Gastrocnemius medialis (tissue), 4 donors: Measurements from ENCODE around the gene LYSMD4. TPM values are rescaled to one million over a fixed set of nuclear protein-coding genes. Genes with fewer than 3 reads are reported as not detected.

ENCODE experiments used
- ATAC-seq, 2 donors: fragments of 150-250 bp; one replicate each; pipeline ENCODE4 v1.9.1; 2016
- DNase-seq, 2 donors: peaks; one replicate each; pipeline ENCODE4 v3.0.0-alpha.2; 2019
- H3K27ac ChIP-seq, 4 donors: fragments of 200-600 bp; sonication (generic); 1 replicate in 1 of 4; 2 replicates in 3 of 4; pipeline ENCODE4 v1.5.1; 2016 to 2018; ENCODE audit warnings: mild to moderate bottlenecking in 2 of 4, moderate library complexity in 1 of 4
- H3K27me3 ChIP-seq, 3 donors: fragments of 200-600 bp; sonication (generic) in 2 of 3; 1 replicate in 1 of 3; 2 replicates in 2 of 3; pipeline versions ENCODE4 v1.5.1 to v1.6.0; 2016 to 2019; ENCODE audit warnings: mild to moderate bottlenecking in 1 of 3, moderate library complexity in 1 of 3
- H3K36me3 ChIP-seq, 2 donors: fragments of 200-600 bp; sonication (generic) in 1 of 2; one replicate each; pipeline ENCODE4 v1.5.1; 2017 to 2018
- H3K4me1 ChIP-seq, 2 donors: fragments of 200-600 bp; sonication (generic) in 1 of 2; one replicate each; pipeline ENCODE4 v1.5.1; 2016 to 2017; ENCODE audit warnings: mild to moderate bottlenecking in 2 of 2
- H3K4me3 ChIP-seq, 4 donors: fragments of 200-600 bp; sonication (generic) in 3 of 4; 1 replicate in 1 of 4; 2 replicates in 3 of 4; pipeline ENCODE4 v1.5.1; 2016 to 2019; ENCODE audit warnings: mild to moderate bottlenecking in 2 of 4
- H3K9me3 ChIP-seq, 3 donors: fragments of 200-600 bp; sonication (generic) in 2 of 3; 1 replicate in 1 of 3; 2 replicates in 2 of 3; pipeline ENCODE4 v1.5.1; 2016 to 2019
- CTCF ChIP-seq, 5 experiments: fragments of 450-650 bp in 3 of 5; fragments of 200-600 bp in 2 of 5; sonication (generic) in 2 of 5; IDR thresholded peaks in 4 of 5; conservative IDR thresholded peaks in 1 of 5; 1 replicate in 4 of 5; 2 replicates in 1 of 5; pipeline ENCODE4 v1.5.1; 2016 to 2019; ENCODE audit warnings: antibody characterized with exemption in 5 of 5, mild to moderate bottlenecking in 3 of 5, moderate library complexity in 3 of 5
- POLR2A ChIP-seq, 2 donors: fragments of 450-650 bp; IDR thresholded peaks; one replicate each; pipeline ENCODE4 v1.6.1; 2017; ENCODE audit warnings: antibody characterized with exemption in 2 of 2, mild to moderate bottlenecking in 2 of 2, moderate library complexity in 2 of 2
- in situ Hi-C, 4 donors: fragments of 200-750 bp; cut with MboI; loops; one replicate each; pipeline versions ENCODE4 v1.15.0 to v1.8.0; 2017; ENCODE audit warnings: low sequenced_read_pairs in 4 of 4
- intact Hi-C: fragments of 100-400 bp; cut with DNase I; formaldehyde crosslinking; loops from one replicate; pipeline ENCODE4 v1.15.1; 2023; ENCODE audit warnings: low total_unique reads
- total RNA-seq, 4 donors: library from RNA; depleted of rRNA; stranded (reverse); fragments of >200 nt; gene quantifications; one replicate each; pipeline versions ENCODE4 v1.1.0 to v1.2.3, GENCODE V29; 2016

The LYSMD4 gene
- total RNA-seq, 4 donors from 2014 or later, result 5.1 to 15.8 (median 11.9) TPM

GRCh38 chr15:99732751-99733267 lies 428 bp downstream of the LYSMD4 start:
- intact Hi-C loops, result loop anchor here (2.0 to 10.0 kb wide), 5 partner anchors 14 to 608 kb away; partner anchors contain the start of gene MEF2A
- H3K4me3 ChIP-seq, result peak overlapping the region; percentile 76 to 98 (median 84)
- no peaks in the 10 kb centered on the region for H3K36me3 ChIP-seq
- TF ChIP-seq POLR2A (IDR thresholded peaks at IDR 0.05) (no peak), CTCF (IDR thresholded peaks at IDR 0.05 in 4 of 5, conservative IDR thresholded peaks at IDR 0.05 in 1 of 5) (no peak)
- H3K27ac ChIP-seq, result peak overlapping the region; percentile 85 to 94 (median 90)
- DNase-seq (peak in 1 of 2 donors; percentile 48), ATAC-seq (peak; percentile 41 to 47)
- no peaks in the 10 kb centered on the region for H3K27me3 ChIP-seq
- peaks cover 33 to 39% of the 10 kb centered on the region in 2 donors for H3K4me1 ChIP-seq
- H3K9me3 ChIP-seq, result no peaks in the 10 kb centered on the region
- in situ Hi-C loops, result loop anchor here in 2 of 4 donors (25.0 kb wide), 1 partner anchor 621 kb away; the partner anchor contains the start of gene SYNM (in 2 of the 2)

GRCh38 chr15:99732124-99732750 lies 1.0 kb downstream of the LYSMD4 start:
- H3K9me3 ChIP-seq, result no peaks in the 10 kb centered on the region
- H3K27me3 ChIP-seq, result no peaks in the 10 kb centered on the region
- no peak for DNase-seq
- H3K4me3 ChIP-seq, result peak overlapping the region; percentile 76 to 98 (median 84)
- no peak for TF ChIP-seq POLR2A (IDR thresholded peaks at IDR 0.05)
- no peak for TF ChIP-seq CTCF (IDR thresholded peaks at IDR 0.05 in 4 of 5, conservative IDR thresholded peaks at IDR 0.05 in 1 of 5)
- peak overlapping the region; percentile 85 to 94 (median 90) for H3K27ac ChIP-seq
- intact Hi-C loops, result loop anchor here (2.0 to 10.0 kb wide), 5 partner anchors 13 to 607 kb away; partner anchors contain the start of gene MEF2A
- no peaks in the 10 kb centered on the region for H3K36me3 ChIP-seq
- H3K4me1 ChIP-seq, result peaks cover 38 to 45% of the 10 kb centered on the region in 2 donors
- ATAC-seq, result peak; percentile 28 to 39
- in situ Hi-C loops, result loop anchor here in 2 of 4 donors (25.0 kb wide), 1 partner anchor 620 kb away; the partner anchor contains the start of gene SYNM (in 2 of the 2)

GRCh38 chr15:99731336-99732123 lies 1.7 kb downstream of the LYSMD4 start:
- Histone ChIP-seq H3K27me3 (no peaks in the 10 kb centered on the region), H3K9me3 (no peaks in the 10 kb centered on the region), H3K36me3 (no peaks in the 10 kb centered on the region), H3K27ac (peak overlapping the region; percentile 85 to 94 (median 90)), H3K4me3 (peak overlapping the region in 3 of 4 donors; percentile 76 to 98 (median 78)), H3K4me1 (peaks cover 38 to 46% of the 10 kb centered on the region in 2 donors)
- ATAC-seq, result no peak
- DNase-seq, result no peak
- TF ChIP-seq CTCF (IDR thresholded peaks at IDR 0.05 in 4 of 5, conservative IDR thresholded peaks at IDR 0.05 in 1 of 5) (no peak), POLR2A (IDR thresholded peaks at IDR 0.05) (no peak)
- in situ Hi-C loops, result loop anchor here in 2 of 4 donors (25.0 kb wide), 1 partner anchor 619 kb away; the partner anchor contains the start of gene SYNM (in 2 of the 2)
- intact Hi-C loops, result loop anchor here (2.0 to 10.0 kb wide), 5 partner anchors 13 to 607 kb away; partner anchors contain the start of gene MEF2A

- no peak for DNase-seq
- intact Hi-C loops, result loop anchor here (5.0 to 10.0 kb wide), 2 partner anchors 163 to 605 kb away; partner anchors contain the start of gene MEF2A
- no peak overlapping the region for H3K4me3 ChIP-seq
- in situ Hi-C loops, result loop anchor here in 2 of 4 donors (25.0 kb wide), 1 partner anchor 618 kb away; the partner anchor contains the start of gene SYNM (in 2 of the 2)
- H3K4me1 ChIP-seq, result peaks cover 38 to 46% of the 10 kb centered on the region in 2 donors
- H3K27me3 ChIP-seq, result no peaks in the 10 kb centered on the region
- ATAC-seq, result no peak
- TF ChIP-seq POLR2A (IDR thresholded peaks at IDR 0.05) (no peak), CTCF (IDR thresholded peaks at IDR 0.05 in 4 of 5, conservative IDR thresholded peaks at IDR 0.05 in 1 of 5) (peak in 4 of 5 experiments; percentile 19 to 53 (median 41))
- H3K27ac ChIP-seq, result peak overlapping the region in 1 of 4 donors; percentile 69
- no peaks in the 10 kb centered on the region for H3K9me3 ChIP-seq
- H3K36me3 ChIP-seq, result no peaks in the 10 kb centered on the region
Observed at GRCh38 chr15:99729920-99730319, 3.3 kb downstream of the LYSMD4 start.
